NCI-H524 (cell line): Measurements from ENCODE around the gene CUEDC2.

Source experiments
- DNase-seq, 2 experiments: peaks; one replicate each; lab custom pipeline; 2025; lab: John Stamatoyannopoulos, UW

The CUEDC2 gene

GRCh38 chr10:102424916-102425315 is 7.5 kb downstream of the CUEDC2 start:
- DNase-seq, result no peak

- DNase-seq, result no peak
Observed at GRCh38 chr10:102424145-102424544, 8.2 kb downstream of the CUEDC2 start.

GRCh38 chr10:102423372-102423968 is 8.9 kb downstream of the CUEDC2 start:
- no peak for DNase-seq

- DNase-seq, result no peak
Observed at GRCh38 chr10:102422545-102423129, 9.7 kb downstream of the CUEDC2 start.

GRCh38 chr10:102421757-102422512 is 10.4 kb downstream of the CUEDC2 start:
- no peak for DNase-seq

GRCh38 chr10:102421507-102421756 is 10.9 kb downstream of the CUEDC2 start:
- no peak for DNase-seq

GRCh38 chr10:102420714-102421506 is 11.5 kb downstream of the CUEDC2 start, which contains the start of gene FBXL15:
Gene FBXL15, plus strand, starts transcription at chr10:102420836. Its CDS starts 294 bp downstream, at chr10:102421130.
- peak; percentile 76 to 87 for DNase-seq

GRCh38 chr10:102420181-102420713 is 12.1 kb downstream of the CUEDC2 start:
- no peak for DNase-seq

GRCh38 chr10:102419269-102420180 is 12.8 kb downstream of the CUEDC2 start:
- DNase-seq, result peak; percentile 62 to 69

- DNase-seq, result peak; percentile 62 to 72
Observed at GRCh38 chr10:102418622-102419268, 13.6 kb downstream of the CUEDC2 start, which contains the start of gene PSD. Gene PSD, minus strand, starts transcription at chr10:102418785. Its CDS starts 1,747 bp downstream, at chr10:102417038.

- DNase-seq, result no peak
Observed at GRCh38 chr10:102416695-102417094, 15.7 kb downstream of the CUEDC2 start.

- no peak for DNase-seq
Observed at GRCh38 chr10:102416283-102416682, 16.1 kb downstream of the CUEDC2 start.

GRCh38 chr10:102414749-102415148 is 17.6 kb downstream of the CUEDC2 start:
- DNase-seq, result no peak

- DNase-seq, result no peak
Observed at GRCh38 chr10:102413806-102414561, 18.4 kb downstream of the CUEDC2 start.

- DNase-seq, result peak; percentile 19 to 71
Observed at GRCh38 chr10:102413053-102413705, 19.2 kb downstream of the CUEDC2 start.

GRCh38 chr10:102412293-102412692 is 20.1 kb downstream of the CUEDC2 start:
- no peak for DNase-seq

- peak in 1 of 2 experiments; percentile 43 for DNase-seq
Observed at GRCh38 chr10:102411341-102412255, 20.8 kb downstream of the CUEDC2 start.

- no peak for DNase-seq
Observed at GRCh38 chr10:102410429-102411073, 21.8 kb downstream of the CUEDC2 start.
